GM21423 (cell line): ENCODE results near the gene SF3B6.
A peak's percentile ranks its signal among the peaks of the same experiment; 100 is the strongest.
"Not testable (repeated sequence)": the region's sequence is repeated elsewhere in the genome, so short reads cannot be mapped to it uniquely, and the experiment has no call there.

Source experiments
- ATAC-seq: cut with Tn5 transposase; IDR thresholded peaks from one replicate; pipeline ENCODE4 v1.9.1; 2021; ENCODE audit warnings: mild to moderate bottlenecking, moderate library complexity; ENCODE audit not compliant: unreplicated experiment

The SF3B6 gene

DNA sequence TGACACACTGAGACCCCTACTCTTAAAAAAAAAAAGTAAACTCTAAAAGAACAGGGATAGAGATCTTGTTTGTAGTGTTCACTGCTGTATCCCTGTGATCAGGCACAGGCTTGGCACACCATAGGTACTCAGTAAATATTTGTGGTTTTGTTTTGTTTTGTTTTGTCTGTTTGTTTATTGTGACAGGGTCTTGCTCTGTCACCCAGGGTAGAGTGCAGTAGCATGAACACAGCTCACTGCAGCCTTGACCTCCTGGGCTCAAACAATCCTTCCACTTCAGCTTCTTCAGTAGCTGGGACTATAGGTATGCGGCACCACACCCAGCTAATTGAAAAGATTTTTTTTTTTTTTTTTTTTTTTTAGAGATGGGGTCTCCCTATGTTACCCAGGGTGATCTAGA, 23.2 kb downstream of the SF3B6 start:
- ATAC-seq = no peak

DNA sequence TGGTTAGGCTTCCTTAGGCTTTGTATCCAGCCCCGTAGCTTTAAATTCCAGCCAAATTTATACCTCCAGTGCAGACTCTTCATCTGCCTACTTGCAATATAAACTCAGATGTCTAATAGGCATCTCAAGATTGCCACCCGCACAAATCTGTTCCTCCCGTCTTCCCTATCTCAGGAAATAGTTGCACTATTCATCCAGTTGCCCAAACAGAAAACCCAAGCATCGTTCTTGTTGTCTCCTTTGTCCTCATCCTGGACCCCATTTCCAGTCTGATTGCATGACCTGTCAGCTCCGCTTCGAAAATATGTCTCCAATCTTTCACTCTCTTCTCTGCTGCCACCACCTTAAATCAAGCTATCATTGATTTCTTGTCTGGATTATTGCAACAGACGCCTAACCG, 24.3 kb downstream of the SF3B6 start:
- no peak for ATAC-seq

DNA sequence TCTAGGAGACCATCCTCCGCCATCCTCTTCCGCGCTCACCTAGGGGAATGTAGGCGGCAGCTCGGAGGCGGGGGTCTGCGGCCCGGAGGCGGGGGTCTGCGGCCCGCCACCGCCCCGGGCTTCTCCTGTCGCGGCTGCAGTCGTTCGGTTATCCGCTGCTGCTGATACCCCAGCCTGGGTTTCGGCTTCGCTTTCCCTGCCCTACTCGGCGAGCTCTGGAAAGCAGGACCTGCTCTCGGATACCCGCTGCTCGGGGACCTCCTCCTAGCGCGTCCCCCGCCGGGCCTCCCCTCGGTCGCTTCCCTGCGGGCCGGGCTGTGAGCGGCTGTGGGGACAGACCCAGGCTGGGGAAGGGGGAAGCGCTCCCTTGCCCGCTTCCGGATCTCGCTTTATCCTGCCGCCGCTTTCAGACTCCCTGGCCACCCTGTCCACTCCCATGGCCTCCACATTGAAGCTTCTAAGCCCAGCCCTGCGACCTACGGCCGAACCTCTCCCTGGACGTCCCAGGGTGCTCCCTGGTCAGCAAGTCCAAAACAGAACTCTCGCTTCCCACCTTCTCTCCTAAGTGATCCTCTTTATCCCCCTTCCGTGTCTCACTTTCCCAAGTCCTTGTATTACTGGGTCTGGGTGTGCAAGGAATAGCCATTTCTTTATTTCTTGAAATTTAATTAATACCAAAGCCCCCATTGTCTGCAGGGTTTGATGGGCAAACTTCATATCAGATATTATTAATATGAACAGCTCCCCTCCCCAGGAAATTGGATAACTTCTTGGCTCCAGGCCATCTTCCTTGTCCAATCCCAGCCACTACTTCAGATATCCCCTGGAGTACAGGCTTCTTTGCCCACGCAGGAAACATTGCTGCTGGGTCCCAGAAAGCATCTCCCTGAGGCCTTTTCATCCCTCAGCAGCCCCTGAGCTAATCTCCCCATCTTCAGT, 25.8 kb downstream of the SF3B6 start:
- ATAC-seq = no peak

- ATAC-seq = no peak
Measured at GRCh38 chr2:24049485-24050021, 26.6 kb downstream of the SF3B6 start, which contains the start of gene FKBP1B. TSS of gene FKBP1B (plus strand) at chr2:24049741. CDS start at chr2:24049850, 109 bp downstream.

GRCh38 chr2:24048769-24049484, 27.2 kb downstream of the SF3B6 start:
- no peak for ATAC-seq

DNA sequence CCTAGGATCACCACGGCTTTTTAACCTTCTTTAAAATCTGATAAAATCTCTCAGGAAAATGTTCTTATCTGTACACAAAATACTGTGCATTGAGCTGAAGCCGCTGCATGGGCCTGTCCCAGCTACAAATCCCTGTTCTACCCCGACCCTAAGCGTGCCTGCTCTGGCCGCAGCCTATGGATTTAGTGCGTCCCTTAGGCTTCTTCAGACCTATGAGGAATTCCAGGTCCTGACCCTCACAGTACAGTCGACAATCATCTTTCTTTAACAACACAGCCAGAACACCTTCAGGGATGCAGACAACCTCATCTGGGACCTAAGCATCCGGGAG, 28.5 kb downstream of the SF3B6 start:
- no peak for ATAC-seq

- peak; percentile 100 for ATAC-seq
Measured at GRCh38 chr2:24046930-24047702, 29.0 kb downstream of the SF3B6 start, which contains the start of gene WDCP. TSS of gene WDCP (minus strand) at chr2:24047391. CDS start at chr2:24039494, 7,897 bp downstream.

- no peak for ATAC-seq
Measured at GRCh38 chr2:24046599-24046929, 29.6 kb downstream of the SF3B6 start.

- ATAC-seq = no peak
Measured at GRCh38 chr2:24045511-24046508, 30.3 kb downstream of the SF3B6 start.

- ATAC-seq = not testable (repeated sequence)
Measured at GRCh38 chr2:24043133-24043532, 33.0 kb downstream of the SF3B6 start.

DNA sequence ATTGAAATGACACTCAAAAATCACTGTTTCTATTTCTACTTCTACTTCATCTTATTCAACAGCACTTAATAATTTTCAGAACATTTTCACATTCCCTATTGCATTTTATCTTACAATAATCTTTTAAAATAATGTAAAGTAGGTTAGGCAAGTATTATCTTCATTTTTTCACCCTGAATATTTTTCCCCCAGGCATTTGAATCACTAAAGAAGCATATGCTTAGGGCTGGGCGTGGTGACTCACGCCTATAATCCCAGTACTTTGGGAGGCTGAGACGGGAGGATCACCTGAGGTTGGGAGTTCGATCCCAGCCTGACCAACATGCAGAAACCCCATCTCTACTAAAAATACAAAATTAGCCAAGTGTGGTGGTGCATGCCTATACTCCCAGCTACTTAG, 35.6 kb downstream of the SF3B6 start:
- no peak for ATAC-seq

DNA sequence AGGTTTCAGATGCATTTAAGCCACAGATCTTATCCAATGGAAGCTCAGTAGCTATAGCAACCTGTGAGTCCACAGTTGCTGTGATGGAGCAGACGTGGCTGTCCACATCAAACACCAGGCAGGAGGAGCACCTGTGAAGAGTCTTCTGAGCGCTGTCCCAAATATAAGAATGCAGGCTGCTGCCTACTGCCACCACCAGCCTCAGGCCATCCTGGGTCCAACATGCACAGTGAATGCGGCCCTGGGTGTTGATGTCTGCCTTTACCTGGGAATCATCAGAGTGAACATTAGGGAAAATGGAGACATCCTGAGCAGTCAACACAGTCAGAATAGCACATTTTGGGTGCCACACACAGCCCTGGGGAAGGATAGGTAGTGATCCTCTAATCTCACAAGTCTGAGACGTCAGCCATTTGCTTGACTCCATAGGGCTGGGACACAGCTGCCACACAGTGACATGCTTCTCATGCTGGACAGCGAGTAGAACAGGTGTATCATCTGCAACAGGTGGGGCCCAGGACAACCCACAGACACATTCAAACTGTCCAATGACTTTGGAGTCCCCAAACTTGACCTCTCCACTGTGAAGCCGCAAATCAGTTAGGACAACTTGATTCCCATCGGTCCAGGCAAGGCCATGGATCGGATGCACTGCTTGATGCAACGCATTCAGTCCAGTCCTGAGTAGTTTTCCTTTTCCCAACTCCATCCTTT, 37.2 kb downstream of the SF3B6 start:
- ATAC-seq = no peak

DNA sequence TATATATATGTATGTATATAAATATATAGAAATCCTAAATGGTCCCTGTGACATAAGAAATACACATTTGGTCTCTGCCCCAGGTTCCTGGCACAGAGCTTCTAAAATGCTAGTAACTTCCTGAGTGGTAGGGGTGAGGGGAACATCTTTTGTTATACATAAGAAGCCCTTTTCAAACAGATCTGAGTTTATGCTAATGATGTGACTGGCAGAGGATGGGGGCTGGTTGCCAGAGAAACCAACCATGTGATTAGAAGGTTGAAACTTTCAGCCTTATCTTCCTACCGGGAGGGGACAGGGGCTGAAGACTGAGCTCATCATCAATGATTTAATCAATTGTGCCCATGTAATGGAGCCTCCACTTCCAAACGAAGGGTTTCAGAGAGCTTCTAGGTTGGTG, 49.9 kb downstream of the SF3B6 start:
- ATAC-seq = no peak

DNA sequence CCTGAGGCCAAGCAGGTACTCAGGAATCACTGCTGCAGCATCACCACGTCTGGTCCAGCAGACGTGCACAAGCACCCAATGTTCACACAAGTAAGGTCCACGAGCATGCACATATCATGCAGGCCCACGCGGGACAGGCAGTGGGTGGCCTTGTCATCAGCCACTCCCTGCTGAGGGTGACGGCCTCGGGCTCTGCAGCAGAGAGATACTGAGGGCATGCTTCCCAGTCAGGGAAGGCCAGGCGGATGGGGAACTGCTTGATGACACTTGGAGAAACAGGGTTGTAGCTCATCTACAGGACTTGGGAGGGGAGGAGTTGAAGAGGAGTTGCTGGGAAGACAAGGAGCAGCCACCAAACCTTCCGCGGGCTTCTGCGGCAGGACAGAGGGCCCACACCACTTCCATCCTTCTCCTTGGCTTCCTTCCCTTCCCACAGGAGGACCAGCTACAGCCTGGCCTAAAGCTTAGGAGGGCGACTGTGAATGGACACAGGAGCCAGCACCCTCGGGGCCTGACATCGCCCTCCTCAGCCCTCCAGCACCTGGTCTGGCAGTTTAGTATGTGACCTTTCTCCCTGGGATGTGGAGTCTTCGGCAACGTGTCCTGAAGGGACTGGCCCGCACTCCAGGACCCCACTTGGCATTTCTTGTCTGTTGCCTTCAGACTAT, 51.0 kb downstream of the SF3B6 start:
- ATAC-seq = no peak

- ATAC-seq = no peak
Measured at GRCh38 chr2:24024018-24024417, 52.1 kb downstream of the SF3B6 start.

- no peak for ATAC-seq
Measured at GRCh38 chr2:24022975-24023575, 53.1 kb downstream of the SF3B6 start.

- no peak for ATAC-seq
Measured at GRCh38 chr2:24022324-24022974, 53.7 kb downstream of the SF3B6 start.
